HG02571 (cell line): ENCODE measurements around the gene SRRM2.

Source experiments
- ATAC-seq: cut with Tn5 transposase; IDR thresholded peaks from one replicate; pipeline ENCODE4 v1.9.1; 2021; ENCODE audit warnings: mild to moderate bottlenecking, moderate library complexity; ENCODE audit not compliant: unreplicated experiment

SRRM2 gene

DNA sequence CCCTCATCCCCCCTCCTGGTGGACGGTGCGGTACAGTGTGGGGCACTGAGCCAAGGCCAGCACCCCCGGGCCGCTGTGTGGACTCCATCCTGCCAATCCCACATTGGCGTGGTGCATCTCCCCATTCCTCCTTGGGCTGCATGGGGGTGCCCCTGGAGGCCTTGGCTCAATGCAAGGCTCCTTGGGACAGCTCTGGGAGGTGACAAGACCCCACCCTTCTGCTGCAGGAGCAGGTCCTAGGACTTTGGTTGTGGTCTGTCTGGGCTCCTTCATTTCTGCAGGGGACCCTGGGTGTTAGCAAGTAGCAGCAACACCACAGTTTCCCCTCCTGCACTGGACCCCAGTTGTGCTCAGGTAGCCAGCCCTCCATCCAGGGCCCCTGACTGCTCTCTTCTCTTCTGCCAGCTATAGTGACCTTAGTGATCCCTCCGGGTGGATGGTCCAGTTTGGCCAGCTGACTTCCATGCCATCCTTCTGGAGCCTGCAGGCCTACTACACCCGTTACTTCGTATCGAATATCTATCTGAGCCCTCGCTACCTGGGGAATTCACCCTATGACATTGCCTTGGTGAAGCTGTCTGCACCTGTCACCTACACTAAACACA lies 65.9 kb downstream of the SRRM2 start:
- ATAC-seq: no peak

DNA sequence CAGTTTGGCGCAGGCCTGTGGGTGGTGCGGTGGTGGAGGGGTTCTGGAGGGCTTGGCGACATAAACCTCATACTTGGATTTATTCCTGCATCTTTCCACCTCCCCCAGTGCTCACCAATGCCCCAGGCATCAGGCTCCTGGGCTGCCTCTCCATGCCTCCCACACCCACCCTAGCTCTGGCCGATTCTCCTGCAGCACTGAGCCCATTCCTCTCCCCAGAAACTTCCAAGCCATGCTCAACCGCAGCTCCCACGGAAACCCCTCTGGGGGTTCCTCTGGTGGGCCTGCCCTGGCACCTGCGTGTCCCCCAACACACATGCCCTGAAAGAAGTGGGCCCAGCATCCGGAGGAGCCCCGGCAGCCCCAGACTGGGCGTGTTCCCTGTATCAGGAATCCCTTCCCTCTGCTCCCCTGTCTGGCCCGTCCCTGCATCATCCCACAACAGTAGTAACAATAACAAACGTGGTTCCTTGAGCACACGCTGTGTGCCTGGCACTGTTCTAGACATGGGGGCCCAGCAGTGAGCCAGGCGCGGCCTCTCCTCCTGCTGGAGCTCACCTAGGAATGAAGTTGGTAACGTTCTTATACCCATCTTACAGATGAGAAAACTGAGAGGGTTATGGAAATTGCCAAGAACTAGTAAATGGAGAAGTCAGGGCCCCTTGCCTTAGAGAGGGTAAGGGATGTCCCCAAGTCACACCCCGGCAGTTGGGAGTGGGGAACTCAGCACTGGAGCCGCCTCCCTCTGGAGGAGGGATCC lies 66.9 kb downstream of the SRRM2 start:
- no peak for ATAC-seq

- no peak for ATAC-seq
Measured at GRCh38 chr16:2819939-2820835, 67.7 kb downstream of the SRRM2 start.
